HG02981 (cell line): Measurements from ENCODE around the gene FAM110A.
"Not testable (repeated sequence)": the region's sequence is repeated elsewhere in the genome, so short reads cannot be mapped to it uniquely, and the experiment has no call there.

Source experiments
- ATAC-seq: cut with Tn5 transposase; IDR thresholded peaks from one replicate; pipeline ENCODE4 v1.9.1; 2021; ENCODE audit warnings: mild to moderate bottlenecking, moderate library complexity; ENCODE audit not compliant: unreplicated experiment

The FAM110A gene

DNA sequence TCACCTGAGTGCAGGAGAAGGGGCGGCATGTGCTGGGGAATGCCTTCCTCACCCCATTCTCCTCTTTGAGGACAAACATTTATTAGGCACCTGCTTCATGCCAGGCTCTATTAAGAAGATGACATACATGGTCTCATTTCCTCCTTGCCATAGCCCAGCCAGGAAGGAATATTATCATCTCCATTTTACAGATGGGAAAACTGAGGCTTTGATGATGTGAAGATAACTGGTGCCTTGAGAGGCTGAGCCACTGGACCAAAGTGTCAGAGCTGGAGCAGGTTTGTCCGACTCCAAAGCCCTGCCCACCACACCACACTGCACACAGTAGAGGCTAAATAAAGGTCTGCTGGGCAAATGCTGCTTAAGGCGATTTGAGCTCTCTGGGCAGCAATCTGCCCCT, 37.2 kb downstream of the FAM110A start:
- ATAC-seq, result no peak

DNA sequence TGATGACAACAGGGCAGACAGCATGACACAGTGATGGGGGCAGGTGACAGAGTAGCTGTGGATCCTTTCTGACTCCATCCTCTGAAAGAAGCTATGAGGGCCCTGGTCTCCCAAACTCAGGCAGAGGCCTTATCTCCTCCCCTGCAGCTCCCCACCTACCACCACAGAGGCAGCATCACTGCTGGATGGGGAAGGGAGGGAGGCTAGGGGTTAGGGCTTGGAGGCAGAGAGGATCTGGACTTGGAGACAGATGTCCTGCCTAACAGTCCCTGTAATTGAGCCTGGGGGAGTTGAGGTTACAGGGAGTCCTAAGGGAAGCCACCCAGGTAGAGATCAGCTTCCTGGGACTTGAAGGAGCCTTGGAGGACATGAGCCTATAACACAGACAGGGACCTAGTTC, 37.9 kb downstream of the FAM110A start:
- ATAC-seq, result no peak

DNA sequence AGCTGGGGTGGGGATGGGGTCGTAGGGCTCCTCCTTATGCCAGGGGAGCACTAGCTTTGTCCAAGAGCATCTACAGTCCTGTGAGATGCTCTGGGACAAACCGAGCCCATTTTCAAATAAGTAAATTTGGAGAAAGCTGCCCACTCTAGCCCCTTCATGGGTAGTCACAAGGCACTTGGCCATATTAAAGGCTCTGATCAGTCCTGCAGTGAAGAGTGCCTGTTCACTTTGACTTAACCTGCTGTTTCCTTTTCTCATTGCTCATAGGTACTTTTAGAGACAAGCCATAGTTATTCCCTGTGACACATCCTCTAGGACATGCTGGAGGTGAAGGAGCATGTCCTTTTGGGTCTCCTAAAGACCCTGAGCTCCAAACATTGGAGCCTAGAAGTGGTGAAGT, 38.4 kb downstream of the FAM110A start:
- ATAC-seq, result no peak

DNA sequence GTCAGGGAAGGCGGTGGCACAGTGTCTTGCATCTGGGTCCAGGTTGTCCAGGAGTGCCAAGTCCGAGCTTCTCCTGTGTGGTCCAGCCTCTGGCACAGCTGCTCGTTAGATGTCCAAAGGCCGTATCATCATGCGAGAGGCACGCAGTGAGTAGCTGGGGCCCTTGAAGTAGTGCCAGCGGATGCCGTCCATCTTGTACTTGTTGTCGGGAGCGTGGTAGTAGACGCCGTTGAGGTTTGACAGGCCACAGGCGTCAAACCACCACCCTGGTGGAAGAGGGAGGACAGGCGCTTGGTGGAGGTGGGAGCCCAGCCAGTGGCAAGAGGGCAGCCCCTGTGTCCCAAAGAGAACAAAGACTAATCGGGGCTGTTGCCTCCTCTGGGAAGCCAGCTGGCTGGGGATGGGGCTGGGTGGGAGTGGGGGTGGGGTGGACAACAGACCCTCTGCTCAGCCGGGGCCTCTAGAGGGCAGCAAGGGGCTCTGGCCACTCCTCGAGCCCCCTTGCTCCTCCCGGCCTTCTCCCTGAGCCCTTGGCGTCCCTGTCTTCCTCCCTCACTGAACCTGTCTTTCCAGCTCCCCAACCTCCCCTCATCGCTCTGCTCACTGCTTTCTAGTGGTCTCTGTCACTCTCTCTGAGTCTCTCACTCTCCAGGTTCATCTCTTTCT, 39.5 kb downstream of the FAM110A start:
- ATAC-seq, result no peak

DNA sequence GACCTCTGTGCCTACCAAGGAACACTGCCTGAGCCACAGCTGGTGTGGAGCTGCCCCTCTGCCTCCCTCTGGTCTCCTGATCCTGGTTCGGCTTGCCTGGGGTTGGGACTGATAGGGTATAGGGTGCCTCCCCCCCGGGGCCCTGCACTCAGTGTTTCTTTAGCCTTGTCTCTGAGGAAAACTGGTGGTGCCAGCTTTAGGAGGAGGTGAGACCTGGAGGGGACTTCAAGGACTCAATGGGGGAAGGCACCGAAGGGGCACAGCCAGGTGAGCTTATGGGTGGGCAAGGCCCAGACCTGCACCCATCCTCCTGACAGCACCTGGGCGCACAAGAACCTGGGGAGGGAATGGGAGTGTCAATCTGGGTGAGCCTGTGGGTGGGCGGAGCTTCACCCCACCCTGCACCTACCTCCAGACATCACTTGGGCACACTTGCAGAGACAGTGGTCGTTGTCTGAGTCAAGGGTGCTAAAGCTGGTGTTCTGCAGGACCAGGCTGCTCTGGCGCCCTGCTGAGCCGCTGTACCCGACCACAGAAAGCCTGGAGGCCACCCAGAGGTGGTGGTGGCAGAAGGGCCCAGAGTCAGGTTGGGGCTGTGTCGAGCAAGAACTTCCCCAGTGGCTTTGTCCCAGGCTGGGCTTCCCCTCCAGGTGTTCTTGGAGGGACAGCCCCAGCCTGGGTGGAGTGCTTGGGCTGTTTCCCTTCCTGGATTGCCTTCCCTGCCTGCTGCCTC, 40.5 kb downstream of the FAM110A start:
- no peak for ATAC-seq

DNA sequence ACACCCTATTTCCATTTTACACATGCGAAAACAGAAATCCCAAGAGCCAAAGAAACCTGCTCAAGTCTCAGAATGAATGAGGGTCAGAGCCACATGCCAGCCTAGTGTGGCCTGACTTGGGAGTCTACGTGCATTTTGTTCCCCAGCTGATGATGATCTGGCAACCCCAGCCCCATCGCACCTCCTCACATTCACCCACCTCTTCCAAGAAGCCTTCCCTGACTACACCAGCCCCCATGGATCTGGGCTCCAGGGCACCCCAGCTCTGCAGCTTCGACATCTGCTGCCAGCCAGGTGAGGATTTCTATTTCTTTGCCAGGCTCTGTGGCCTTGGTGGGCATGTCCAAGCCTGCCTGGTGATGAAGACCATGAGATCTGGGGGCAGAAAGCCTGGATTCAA, 41.6 kb downstream of the FAM110A start:
- ATAC-seq, result no peak

DNA sequence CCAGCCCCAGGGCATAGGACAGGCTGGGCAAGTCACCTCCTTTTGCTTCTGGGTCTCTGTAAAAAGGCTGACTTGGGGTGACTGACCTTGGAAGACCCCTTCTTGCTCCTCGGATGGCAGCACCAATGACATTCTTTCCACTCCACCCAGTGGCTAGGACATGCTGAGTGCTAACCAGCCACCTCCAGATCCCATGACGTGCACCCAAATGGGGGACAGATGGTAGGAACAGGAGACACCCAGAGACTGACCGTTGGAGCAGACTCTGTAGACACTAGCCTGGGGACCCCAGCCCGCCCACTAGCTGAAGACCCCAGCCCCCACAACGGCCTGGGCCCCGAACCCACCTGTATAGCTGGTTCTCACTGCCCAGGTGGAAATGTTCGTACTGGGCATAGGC, 44.3 kb downstream of the FAM110A start:
- ATAC-seq, result no peak

DNA sequence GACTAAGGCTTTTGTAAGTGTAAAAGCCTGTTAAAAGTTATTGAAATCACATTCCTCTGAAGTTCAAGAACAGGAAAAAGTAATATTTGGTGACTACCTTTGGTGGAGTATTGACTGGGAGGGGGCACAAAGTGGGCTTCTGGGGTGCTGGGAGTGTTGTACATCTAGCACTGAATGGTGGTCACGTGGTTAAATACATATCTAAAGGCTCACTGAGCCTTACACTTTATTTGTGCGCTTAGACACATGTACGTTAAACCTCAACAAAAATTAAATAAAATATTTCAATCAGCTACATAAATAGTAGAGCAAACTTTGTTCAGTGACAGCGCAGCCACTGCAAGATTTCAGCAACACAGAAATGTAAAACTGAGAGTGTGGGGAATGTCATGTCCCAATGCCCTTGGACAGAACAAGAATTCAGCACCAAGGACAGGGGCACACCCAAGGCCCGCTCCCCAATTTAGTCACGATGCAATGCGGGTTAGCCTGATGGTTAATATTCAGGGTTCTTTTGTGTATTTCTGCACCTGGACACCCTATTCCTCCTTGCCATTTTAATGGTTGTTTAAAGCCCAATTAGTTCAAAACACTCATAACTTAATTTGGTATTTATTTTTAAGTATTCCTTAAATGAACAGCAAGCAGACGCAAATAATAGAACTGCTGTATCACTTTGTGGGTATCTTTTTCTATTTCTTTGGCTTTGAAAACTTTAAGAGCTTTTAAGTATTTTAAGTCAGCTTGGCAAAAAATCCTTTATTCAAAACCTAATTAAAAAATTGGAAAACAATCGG, 45.2 kb downstream of the FAM110A start:
- no peak for ATAC-seq

DNA sequence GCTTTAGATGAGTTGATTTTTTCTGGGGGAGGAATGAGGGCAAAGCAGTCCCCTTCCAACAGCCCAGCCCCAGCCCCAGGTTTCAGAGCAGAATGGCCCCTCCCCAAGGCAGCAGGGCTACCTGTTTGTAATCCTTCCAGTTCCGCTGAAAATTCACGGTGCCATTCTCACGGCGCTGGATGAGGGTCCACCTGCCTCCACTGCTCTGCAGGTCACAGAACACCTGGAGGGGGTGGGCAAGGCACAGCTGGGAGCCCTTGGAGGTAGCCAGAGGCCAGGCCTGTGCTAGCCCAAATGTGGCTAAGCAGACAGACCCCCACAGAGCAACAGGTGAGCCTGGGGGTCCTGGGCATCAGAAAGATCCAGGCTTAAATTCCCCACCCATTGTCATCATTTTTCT, 46.1 kb downstream of the FAM110A start:
- no peak for ATAC-seq

DNA sequence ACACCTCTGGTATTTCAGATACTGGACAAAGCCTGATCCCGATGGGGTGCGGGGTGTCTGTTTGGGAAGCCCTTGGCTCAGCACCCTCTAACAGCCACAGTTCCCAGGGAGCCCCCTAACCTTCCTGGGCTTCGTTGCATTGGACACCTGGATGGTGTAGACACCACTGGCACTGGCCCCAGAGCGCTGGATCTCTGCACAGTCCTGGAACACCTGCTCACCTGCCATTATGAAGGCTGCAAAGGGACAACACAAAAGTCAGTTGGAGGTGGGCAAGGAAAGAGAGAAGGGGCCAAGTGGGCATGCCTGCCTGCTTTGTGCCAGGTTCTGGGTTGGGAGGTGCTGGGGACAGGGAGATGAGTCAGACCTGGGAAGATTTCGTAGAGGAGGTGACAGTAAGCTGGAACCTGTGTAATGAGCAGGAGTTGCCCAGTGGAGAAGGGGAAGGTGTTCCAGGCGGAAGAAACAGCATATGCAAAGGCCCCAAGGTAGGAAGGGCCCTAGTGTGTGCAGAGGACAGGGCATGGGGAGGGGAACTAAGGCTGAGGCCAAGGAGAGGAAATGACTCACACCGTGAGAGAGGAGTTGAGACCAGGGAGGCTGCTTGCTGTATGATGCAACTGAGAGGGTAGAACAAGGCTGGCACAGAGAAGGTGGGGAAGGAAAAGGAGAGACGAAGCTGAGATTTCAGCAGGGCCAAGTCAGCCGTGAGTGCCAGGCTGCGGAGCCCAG, 47.7 kb downstream of the FAM110A start:
- ATAC-seq, result no peak

DNA sequence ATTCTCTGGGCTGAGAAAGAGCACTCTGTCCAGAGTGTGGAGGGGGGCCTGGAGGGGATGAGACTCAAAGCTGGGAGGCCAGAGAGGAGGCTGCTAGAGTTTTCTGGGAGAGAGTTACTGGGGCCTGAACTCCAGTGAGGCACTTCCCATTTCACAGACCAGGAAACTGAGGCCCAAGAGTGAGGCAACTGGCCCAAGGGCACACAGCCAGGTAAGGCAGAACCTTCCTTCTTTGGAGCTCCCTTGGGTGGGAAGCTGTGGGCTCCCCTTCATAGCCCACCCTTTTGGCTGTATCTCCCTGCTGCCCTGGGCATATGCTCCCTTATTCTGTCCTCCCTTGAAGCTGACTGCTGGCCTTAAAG, 48.2 kb downstream of the FAM110A start:
- ATAC-seq, result no peak

DNA sequence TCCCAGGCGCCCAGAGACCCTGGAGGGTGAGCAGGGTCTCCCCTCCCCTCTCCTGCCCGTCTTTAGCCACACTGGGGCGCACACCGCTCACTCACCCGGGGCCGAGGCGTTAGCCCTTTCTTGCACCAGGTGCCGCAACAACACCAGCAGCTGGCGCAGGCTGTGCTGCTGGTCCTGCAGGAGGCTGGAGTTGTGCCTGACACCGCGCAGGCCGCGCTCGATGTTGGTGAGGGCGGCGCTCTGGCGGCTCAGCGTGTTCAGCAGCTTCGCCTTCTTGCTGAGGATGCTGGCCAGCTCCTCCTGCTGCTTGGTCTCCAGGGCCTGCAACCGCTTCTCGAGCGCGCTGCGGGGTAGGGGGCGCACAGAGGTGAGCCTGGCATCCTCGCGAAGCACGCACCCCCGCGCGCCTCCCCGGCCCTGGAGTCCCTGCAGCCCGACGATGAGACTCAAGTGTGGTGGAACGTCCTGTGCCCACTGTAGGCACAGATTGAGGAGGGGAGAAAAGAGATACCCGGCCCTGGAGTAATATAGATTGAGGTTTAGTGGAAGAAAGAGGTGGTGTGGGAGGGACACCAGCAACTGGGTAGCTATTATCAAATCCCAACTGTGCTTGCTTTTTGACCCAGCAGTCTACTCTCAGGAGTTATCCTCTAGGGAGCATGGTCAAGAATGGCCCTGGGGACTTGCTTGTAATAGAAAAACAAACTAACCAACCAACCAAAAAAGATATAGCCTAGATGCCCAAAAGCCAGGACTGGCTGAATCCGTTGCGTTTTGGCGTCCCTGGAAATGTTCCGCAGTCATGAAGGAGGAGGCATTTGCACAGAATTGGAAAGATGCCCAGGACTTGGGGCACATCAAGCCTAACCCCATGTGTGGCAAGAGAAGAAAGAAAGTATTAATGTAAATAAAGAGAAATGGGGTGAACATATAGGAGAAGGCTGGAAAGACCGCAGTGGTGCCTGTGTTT, 51.8 kb downstream of the FAM110A start:
- ATAC-seq, result no peak

DNA sequence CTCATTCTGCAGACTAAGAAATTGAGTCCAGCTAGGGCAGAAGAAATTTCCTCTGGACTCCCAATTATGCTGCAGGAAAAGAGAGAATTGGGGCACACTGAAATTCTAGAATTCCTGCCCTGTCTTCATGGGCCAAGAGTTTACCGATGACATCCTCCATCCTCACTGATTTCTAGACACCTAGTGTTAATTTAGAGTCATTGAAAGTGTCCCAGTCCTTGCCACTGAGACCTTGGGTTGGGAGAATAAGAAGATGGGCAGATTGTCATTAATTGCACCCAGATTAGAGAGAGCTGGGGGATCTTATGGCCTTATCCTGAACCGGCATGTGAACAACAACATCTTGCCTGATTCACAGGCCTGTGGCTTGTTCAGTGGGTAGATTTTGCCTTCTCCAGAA, 53.6 kb downstream of the FAM110A start:
- ATAC-seq, result no peak

DNA sequence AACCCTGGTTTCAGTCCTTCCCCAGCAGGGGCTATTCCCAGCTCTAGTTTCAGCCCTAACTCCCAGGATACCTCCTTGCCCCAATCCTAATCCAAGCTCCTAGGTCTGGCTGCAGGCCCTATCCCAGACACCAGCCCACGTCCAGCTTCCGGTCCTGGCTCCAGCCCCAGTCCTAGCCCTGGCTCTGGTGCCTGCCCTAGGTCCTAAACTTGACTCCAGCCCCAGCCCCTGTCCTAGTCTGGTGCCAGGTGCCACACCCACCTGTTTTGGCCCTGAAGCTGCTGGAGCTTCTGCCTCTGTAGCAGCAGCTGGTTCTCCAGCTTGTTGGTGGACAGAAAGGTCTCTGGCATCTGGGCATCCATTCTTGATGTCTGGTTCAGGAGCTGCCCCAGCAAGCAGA, 54.5 kb downstream of the FAM110A start:
- ATAC-seq, result no peak

DNA sequence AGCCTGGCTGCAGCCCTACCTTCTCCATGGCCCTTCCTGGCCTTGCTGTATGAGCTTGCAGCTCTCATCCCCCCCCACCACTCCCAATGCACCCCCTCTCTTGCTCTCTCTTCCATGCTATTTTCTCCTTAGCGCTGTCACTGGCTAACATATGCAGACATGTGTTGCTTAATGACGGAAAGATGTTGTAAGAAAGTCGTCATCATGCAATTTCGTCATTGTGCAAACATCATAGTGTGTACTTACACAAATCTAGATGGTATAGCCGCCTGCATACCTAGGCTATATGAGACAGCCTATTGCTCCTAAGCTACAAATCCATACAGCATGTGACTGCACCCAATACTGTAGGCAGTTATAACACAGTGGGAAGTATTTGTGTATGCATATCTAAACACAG, 55.6 kb downstream of the FAM110A start:
- ATAC-seq, result no peak

DNA sequence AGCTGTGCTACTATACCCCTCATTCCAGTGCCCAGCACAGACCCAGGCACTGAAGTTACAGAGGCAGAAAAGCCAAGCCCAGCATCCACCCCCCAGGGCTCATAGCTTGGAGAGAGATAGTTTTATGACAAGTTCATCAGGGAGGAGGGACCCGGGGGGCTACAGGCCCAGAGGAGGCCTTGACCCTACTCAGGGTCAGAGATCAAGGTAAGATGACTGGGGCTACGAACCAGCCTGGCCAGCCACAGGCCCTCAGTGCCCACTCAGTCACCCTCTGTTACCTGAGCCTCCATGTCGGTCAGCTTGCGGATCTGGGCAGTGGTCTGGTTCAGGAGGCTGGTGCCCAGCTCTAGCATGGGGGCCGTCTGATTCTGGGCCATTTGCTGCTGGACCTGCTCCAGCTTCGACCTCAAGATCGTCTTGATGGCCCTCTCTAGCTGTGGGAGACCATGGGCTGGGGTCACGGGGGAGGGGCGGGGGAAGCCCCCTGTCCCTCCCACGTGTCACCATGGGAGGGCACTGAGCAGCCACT, 56.5 kb downstream of the FAM110A start:
- ATAC-seq, result no peak

DNA sequence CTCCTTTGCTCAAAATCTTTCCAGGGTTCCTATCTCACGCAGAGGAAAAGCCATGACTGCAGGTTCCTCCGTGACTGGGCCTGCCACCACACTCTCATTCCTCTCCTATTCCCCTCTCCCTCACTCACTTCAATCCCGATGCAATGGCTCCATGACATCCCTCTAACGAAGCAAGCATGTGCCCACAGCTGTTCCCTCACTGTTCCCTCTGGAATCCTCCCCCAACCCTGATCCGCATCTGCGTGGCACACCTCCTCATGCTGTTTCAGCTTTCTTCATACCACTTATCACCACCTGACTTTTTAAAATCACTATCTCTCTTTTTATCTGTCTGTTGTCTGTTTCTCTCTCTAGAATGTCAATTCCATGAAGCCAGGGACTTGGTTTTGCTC, 57.1 kb downstream of the FAM110A start:
- ATAC-seq, result no peak

DNA sequence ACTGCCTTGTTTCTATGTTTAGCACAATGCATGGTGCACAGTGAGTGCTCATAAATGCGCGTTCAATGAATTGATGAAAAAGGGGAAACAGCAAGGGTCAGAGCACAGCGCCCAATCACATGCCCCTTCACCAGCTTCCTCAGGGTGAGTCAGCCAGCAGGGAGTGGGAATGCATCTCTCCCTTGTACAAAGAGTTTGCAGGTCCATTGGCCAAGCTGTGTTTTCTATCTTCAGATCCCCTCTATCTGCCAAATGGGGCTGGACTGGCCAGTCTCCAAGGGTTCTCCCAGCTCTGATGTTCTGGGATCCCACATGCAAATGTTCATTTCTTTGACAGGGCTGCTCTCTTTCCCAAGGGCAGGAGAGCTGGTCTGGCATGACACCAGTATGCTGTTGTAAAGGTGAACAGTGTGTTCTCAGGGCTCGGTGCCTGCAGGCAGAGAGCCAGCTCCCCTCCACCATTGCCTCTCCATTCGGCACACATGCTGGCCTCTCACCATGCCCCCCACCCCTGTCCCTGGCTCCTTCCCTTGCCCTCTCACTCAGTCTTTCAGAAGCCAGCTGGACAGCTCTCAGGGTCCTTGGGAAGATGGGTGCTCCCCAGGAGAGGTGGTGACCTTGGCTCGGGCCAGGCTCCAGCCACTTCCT, 57.7 kb downstream of the FAM110A start:
- ATAC-seq, result no peak

DNA sequence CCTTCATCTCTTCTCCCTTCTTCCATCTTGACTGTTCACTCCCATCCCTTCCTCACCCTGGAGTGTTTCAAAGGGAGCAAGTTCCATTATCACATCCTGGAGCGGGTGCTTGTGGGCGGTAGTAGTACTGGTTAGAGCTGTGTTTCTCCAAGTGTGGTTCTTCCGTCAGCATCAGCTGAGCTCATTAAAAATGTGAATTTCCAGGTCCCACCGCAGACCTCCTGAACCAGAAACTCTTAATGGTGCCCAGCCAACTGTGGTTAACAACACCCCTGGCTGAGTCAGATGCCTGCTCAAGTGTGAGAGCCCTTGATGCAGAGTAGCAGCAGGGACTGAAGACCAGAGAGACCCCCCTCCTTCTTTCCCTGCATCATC, 58.2 kb downstream of the FAM110A start:
- ATAC-seq, result no peak

DNA sequence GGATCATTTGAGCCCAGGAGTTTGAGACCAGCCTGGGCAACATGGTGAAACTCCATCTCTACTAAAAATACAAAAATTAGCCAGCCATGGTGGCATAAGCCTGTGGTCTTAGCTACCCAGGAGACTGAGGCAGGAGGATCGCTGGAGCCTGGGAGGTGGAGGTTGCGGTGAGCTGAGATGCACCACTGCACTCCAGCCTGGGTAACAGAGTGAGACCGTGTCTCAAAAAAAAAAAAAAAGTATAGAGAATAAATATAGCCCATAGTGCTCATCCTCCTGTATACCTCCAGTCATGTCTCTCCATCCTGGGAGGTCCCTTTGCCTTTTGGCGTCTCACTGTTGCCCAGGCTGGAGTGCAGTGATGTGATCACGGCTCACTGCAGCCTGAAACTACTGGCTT, 58.9 kb downstream of the FAM110A start:
- not testable (repeated sequence) for ATAC-seq
